CD4-positive, alpha-beta T cell treated with Interleukin-17A for 1 hour (primary cell): Measurements from ENCODE around the gene UGT2A3.
"Not testable (repeated sequence)": the region's sequence is repeated elsewhere in the genome, so short reads cannot be mapped to it uniquely, and the experiment has no call there.

Experiments
- DNase-seq: peaks from one replicate; pipeline ENCODE4 v3.0.0-alpha.2; 2020

The UGT2A3 gene

GRCh38 chr4:68951078-68951805, at the start of gene UGT2A3:
Gene UGT2A3 (minus strand): TSS chr4:68951804. CDS start chr4:68951760, 44 bp downstream.
- no peak for DNase-seq

GRCh38 chr4:68997040-68997439, 45.4 kb upstream of the UGT2A3 start:
- DNase-seq, result no peak

GRCh38 chr4:68995292-68995691, 43.7 kb upstream of the UGT2A3 start:
- no peak for DNase-seq

- no peak for DNase-seq
Measured at GRCh38 chr4:68987007-68987406, 35.4 kb upstream of the UGT2A3 start.

- DNase-seq, result no peak
Measured at GRCh38 chr4:68985442-68985841, 33.8 kb upstream of the UGT2A3 start.

GRCh38 chr4:68984947-68985346, 33.3 kb upstream of the UGT2A3 start:
- DNase-seq, result no peak

GRCh38 chr4:68963374-68963773, 11.8 kb upstream of the UGT2A3 start:
- DNase-seq, result no peak

- no peak for DNase-seq
Measured at GRCh38 chr4:68962868-68963267, 11.3 kb upstream of the UGT2A3 start.

GRCh38 chr4:68960294-68961163, 8.9 kb upstream of the UGT2A3 start:
- no peak for DNase-seq

- not testable (repeated sequence) for DNase-seq
Measured at GRCh38 chr4:68959085-68959484, 7.5 kb upstream of the UGT2A3 start.

GRCh38 chr4:68954126-68954525, 2.5 kb upstream of the UGT2A3 start:
- no peak for DNase-seq

- no peak for DNase-seq
Measured at GRCh38 chr4:68953056-68953596, 1.5 kb upstream of the UGT2A3 start.

- no peak for DNase-seq
Measured at GRCh38 chr4:68951806-68952585, 392 bp upstream of the UGT2A3 start.

GRCh38 chr4:68950033-68950432, 1.6 kb downstream of the UGT2A3 start:
- DNase-seq, result no peak

- no peak for DNase-seq
Measured at GRCh38 chr4:68948985-68949384, 2.6 kb downstream of the UGT2A3 start.

- DNase-seq, result no peak
Measured at GRCh38 chr4:68948044-68948743, 3.4 kb downstream of the UGT2A3 start.

- DNase-seq, result no peak
Measured at GRCh38 chr4:68929076-68929737, 22.4 kb downstream of the UGT2A3 start.

GRCh38 chr4:68927165-68927564, 24.4 kb downstream of the UGT2A3 start:
- no peak for DNase-seq

GRCh38 chr4:68922202-68922601, 29.4 kb downstream of the UGT2A3 start:
- not testable (repeated sequence) for DNase-seq

GRCh38 chr4:68921051-68921450, 30.6 kb downstream of the UGT2A3 start:
- DNase-seq, result no peak

- DNase-seq, result no peak
Measured at GRCh38 chr4:68917016-68917415, 34.6 kb downstream of the UGT2A3 start.

- no peak for DNase-seq
Measured at GRCh38 chr4:68912807-68913206, 38.8 kb downstream of the UGT2A3 start.
